Neural cell (in vitro differentiated cells): ENCODE data around the gene QSOX1. TPM values are rescaled to one million over a fixed set of nuclear protein-coding genes. Genes with fewer than 3 reads are reported as not detected.
A peak's percentile ranks its signal among the peaks of the same experiment; 100 is the strongest.

Experiments
- H2AFZ ChIP-seq: fragments of 200-600, 300-800 bp; sonication (generic), shearing (Covaris generic); 2 replicates; pipeline ENCODE4 v1.6.0; 2014; ENCODE audit warnings: low read depth, mild to moderate bottlenecking, antibody characterized with exemption, low read length, moderate library complexity
- H3F3A ChIP-seq: fragments of 200-600 bp; shearing (Covaris generic); 2 replicates; pipeline ENCODE4 v1.6.1; 2016; ENCODE audit warnings: mild to moderate bottlenecking, moderate library complexity, mixed read lengths, antibody characterized with exemption, low read length; ENCODE audit not compliant: insufficient read depth, poor library complexity, severe bottlenecking
- H3K27ac ChIP-seq: fragments of 200-600, 300-800 bp; sonication (generic), shearing (Covaris generic); 2 replicates; pipeline ENCODE4 v1.5.1; 2014; ENCODE audit warnings: mild to moderate bottlenecking, low read length, moderate library complexity
- H3K27me3 ChIP-seq: fragments of 300-800, 200-600 bp; sonication (generic), shearing (Covaris generic); 2 replicates; pipeline ENCODE4 v1.6.0; 2014; ENCODE audit warnings: mild to moderate bottlenecking, low read depth, low read length, moderate library complexity; ENCODE audit not compliant: insufficient read depth
- H3K36me3 ChIP-seq: fragments of 300-800, 200-600 bp; sonication (generic), shearing (Covaris generic); 2 replicates; pipeline ENCODE4 v1.5.1; 2014; ENCODE audit warnings: mild to moderate bottlenecking, antibody characterized with exemption, low read length, moderate library complexity; ENCODE audit not compliant: insufficient read depth
- H3K4me2 ChIP-seq: fragments of 300-800, 200-600 bp; sonication (generic), shearing (Covaris generic); 2 replicates; pipeline ENCODE4 v1.6.0; 2014; ENCODE audit warnings: mild to moderate bottlenecking, low read length
- H3K4me3 ChIP-seq: fragments of 300-800, 200-600 bp; sonication (generic), shearing (Covaris generic); 2 replicates; pipeline ENCODE4 v1.5.1; 2014; ENCODE audit warnings: mild to moderate bottlenecking, low read length, moderate library complexity
- H3K79me2 ChIP-seq: fragments of 200-600 bp; shearing (Covaris generic); replicated peaks from 2 replicates; pipeline ENCODE4 v1.6.0; 2014; ENCODE audit warnings: mild to moderate bottlenecking, low read length, moderate library complexity; ENCODE audit not compliant: insufficient read depth
- H3K9ac ChIP-seq: fragments of 300-800, 200-600 bp; sonication (generic), shearing (Covaris generic); 2 replicates; pipeline ENCODE4 v1.6.1; 2016; ENCODE audit warnings: mild to moderate bottlenecking, low read length, mixed read lengths
- H3K9me2 ChIP-seq: fragments of 200-600 bp; shearing (Covaris generic); 2 replicates; pipeline ENCODE4 v1.6.1; 2016; ENCODE audit warnings: mild to moderate bottlenecking, low read length, mixed read lengths; ENCODE audit not compliant: insufficient read depth
- H3K9me3 ChIP-seq: fragments of 200-600, 300-800 bp; sonication (generic), shearing (Covaris generic); 2 replicates; pipeline ENCODE4 v1.6.1; 2016; ENCODE audit warnings: mild to moderate bottlenecking, mixed run types, low read length, moderate library complexity, mixed read lengths
- H4K20me1 ChIP-seq: fragments of 200-600 bp; shearing (Covaris generic); 2 replicates; pipeline ENCODE4 v1.6.1; 2016; ENCODE audit warnings: mild to moderate bottlenecking, mixed run types; ENCODE audit not compliant: insufficient read depth
- EP300 ChIP-seq: fragments of 450-650 bp; conservative IDR thresholded peaks from 2 replicates; pipeline ENCODE4 v1.6.1; 2014; ENCODE audit warnings: antibody characterized with exemption, mild to moderate bottlenecking, moderate library complexity; ENCODE audit not compliant: poor library complexity, severe bottlenecking
- EZH2 ChIP-seq: fragments of 200-600, 300-800 bp; shearing (Covaris generic), sonication (generic); IDR thresholded peaks from 2 replicates; pipeline ENCODE4 v1.6.1; 2014; ENCODE audit warnings: antibody characterized with exemption, low read length, borderline replicate concordance, mild to moderate bottlenecking; ENCODE audit not compliant: insufficient read depth, poor library complexity, severe bottlenecking
- MXI1 ChIP-seq: fragments of 450-650 bp; conservative IDR thresholded peaks from 2 replicates; pipeline ENCODE4 v1.6.1; 2014; ENCODE audit warnings: antibody characterized with exemption, mild to moderate bottlenecking; ENCODE audit not compliant: poor library complexity, severe bottlenecking
- POLR2AphosphoS5 ChIP-seq: IDR thresholded peaks from 2 replicates; pipeline ENCODE4 v1.6.1; 2012
- RAD21 ChIP-seq: fragments of 450-650 bp; conservative IDR thresholded peaks from 2 replicates; pipeline ENCODE4 v1.6.1; 2014; ENCODE audit warnings: antibody characterized with exemption, mild to moderate bottlenecking, moderate library complexity
- SMC3 ChIP-seq: fragments of 450-650 bp; conservative IDR thresholded peaks from 2 replicates; pipeline ENCODE4 v1.6.1; 2014; ENCODE audit warnings: antibody characterized with exemption, mild to moderate bottlenecking, moderate library complexity; ENCODE audit not compliant: poor library complexity
- TAF1 ChIP-seq: IDR thresholded peaks from 2 replicates; pipeline ENCODE4 v1.6.1; 2012; ENCODE audit warnings: low read depth
- polyA plus RNA-seq: library from polyadenylated mRNA; depleted of rRNA; stranded (reverse); fragments of >200 nt; gene quantifications from 2 replicates; pipeline ENCODE4 v1.2.3, GENCODE V29; 2014
- TF ChIP-seq, protein P1 (sequence below): fragments of 450-650 bp; IDR thresholded peaks from 2 replicates; pipeline ENCODE4 v1.5.1; 2014; ENCODE audit warnings: antibody characterized with exemption, mild to moderate bottlenecking, moderate library complexity; ENCODE audit not compliant: poor library complexity, severe bottlenecking
- TF ChIP-seq, protein P2 (sequence below): IDR thresholded peaks from 2 replicates; pipeline ENCODE4 v1.6.1; 2012; ENCODE audit warnings: borderline replicate concordance

QSOX1 gene
- polyA plus RNA-seq, 1 donor from 2014 or later, result 49.8 TPM

DNA sequence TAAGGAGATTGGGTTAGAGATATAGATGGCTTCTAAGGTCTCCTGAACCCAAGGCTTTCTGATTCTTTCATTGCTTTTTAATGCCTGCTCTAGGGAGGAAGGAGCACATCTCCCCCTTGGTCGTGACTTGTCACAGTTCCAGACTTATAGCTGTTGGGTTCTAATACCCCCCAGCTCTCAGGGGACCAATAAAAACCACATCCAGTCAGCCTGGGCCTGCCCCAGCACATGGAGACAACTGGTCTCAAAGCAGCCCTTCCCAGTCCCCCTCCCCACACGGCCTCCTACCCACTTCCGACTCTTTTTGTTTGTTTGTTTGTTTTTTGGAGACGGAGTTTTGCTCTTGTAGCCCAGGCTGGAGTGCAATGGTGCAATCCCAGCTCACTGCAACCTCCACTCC, 23.3 kb downstream of the QSOX1 start:
- Histone ChIP-seq H3K9me3 (no peaks in the 10 kb centered on the region), H3K4me2 (no peak overlapping the region), H3F3A (no peaks in the 10 kb centered on the region), H2AFZ (no peak overlapping the region), H3K9me2 (no peaks in the 10 kb centered on the region), H3K9ac (no peak overlapping the region), H3K36me3 (no peaks in the 10 kb centered on the region), H3K4me3 (no peak overlapping the region), H3K27me3 (no peaks in the 10 kb centered on the region), H4K20me1 (no peaks in the 10 kb centered on the region), H3K27ac (no peak overlapping the region), H3K79me2 (no peaks in the 10 kb centered on the region)
- TF ChIP-seq MXI1 (no peak), POLR2AphosphoS5 (no peak), EP300 (no peak), EZH2 (no peak), SMC3 (no peak), TAF1 (no peak), RAD21 (no peak)
- TF ChIP-seq, protein P1, sequence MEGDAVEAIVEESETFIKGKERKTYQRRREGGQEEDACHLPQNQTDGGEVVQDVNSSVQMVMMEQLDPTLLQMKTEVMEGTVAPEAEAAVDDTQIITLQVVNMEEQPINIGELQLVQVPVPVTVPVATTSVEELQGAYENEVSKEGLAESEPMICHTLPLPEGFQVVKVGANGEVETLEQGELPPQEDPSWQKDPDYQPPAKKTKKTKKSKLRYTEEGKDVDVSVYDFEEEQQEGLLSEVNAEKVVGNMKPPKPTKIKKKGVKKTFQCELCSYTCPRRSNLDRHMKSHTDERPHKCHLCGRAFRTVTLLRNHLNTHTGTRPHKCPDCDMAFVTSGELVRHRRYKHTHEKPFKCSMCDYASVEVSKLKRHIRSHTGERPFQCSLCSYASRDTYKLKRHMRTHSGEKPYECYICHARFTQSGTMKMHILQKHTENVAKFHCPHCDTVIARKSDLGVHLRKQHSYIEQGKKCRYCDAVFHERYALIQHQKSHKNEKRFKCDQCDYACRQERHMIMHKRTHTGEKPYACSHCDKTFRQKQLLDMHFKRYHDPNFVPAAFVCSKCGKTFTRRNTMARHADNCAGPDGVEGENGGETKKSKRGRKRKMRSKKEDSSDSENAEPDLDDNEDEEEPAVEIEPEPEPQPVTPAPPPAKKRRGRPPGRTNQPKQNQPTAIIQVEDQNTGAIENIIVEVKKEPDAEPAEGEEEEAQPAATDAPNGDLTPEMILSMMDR, result no peak
- TF ChIP-seq, protein P2, sequence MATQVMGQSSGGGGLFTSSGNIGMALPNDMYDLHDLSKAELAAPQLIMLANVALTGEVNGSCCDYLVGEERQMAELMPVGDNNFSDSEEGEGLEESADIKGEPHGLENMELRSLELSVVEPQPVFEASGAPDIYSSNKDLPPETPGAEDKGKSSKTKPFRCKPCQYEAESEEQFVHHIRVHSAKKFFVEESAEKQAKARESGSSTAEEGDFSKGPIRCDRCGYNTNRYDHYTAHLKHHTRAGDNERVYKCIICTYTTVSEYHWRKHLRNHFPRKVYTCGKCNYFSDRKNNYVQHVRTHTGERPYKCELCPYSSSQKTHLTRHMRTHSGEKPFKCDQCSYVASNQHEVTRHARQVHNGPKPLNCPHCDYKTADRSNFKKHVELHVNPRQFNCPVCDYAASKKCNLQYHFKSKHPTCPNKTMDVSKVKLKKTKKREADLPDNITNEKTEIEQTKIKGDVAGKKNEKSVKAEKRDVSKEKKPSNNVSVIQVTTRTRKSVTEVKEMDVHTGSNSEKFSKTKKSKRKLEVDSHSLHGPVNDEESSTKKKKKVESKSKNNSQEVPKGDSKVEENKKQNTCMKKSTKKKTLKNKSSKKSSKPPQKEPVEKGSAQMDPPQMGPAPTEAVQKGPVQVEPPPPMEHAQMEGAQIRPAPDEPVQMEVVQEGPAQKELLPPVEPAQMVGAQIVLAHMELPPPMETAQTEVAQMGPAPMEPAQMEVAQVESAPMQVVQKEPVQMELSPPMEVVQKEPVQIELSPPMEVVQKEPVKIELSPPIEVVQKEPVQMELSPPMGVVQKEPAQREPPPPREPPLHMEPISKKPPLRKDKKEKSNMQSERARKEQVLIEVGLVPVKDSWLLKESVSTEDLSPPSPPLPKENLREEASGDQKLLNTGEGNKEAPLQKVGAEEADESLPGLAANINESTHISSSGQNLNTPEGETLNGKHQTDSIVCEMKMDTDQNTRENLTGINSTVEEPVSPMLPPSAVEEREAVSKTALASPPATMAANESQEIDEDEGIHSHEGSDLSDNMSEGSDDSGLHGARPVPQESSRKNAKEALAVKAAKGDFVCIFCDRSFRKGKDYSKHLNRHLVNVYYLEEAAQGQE, result no peak

DNA sequence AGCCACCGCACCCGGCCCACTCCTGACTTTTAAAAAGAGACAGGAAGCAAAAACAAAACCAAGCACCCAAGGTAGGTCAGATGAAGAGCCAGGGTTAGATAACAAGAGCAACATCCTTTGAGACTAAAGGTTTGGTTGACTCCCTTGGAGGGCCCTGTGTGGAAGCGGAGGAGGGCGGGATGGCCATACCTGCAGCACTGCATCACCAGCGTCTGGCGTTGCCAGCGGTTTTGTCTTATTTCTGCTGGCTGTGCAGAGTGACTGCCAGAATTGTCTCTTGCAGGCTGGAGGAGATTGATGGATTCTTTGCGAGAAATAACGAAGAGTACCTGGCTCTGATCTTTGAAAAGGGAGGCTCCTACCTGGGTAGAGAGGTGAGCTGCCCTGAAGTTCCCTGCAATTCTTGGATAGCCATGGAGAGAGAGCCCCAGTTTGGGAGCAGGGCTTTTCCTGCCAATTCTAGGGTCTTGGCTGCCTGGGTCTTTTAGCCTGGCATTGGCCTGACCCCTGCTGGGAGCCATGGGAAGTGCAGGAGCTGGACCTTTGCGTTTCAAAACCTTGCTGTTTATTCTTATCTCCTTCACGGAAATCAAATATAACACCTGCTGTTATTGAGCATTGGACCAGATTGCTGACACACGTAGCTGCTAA, 24.0 kb downstream of the QSOX1 start:
- Histone ChIP-seq H3F3A (no peaks in the 10 kb centered on the region), H3K36me3 (no peaks in the 10 kb centered on the region), H3K9me2 (no peaks in the 10 kb centered on the region), H3K9me3 (no peaks in the 10 kb centered on the region), H3K4me3 (no peak overlapping the region), H4K20me1 (no peaks in the 10 kb centered on the region), H3K79me2 (no peaks in the 10 kb centered on the region), H3K27me3 (no peaks in the 10 kb centered on the region), H3K27ac (no peak overlapping the region), H3K4me2 (no peak overlapping the region), H2AFZ (no peak overlapping the region), H3K9ac (no peak overlapping the region)
- peak; percentile 84 for TF ChIP-seq RAD21
- peak; percentile 78 for TF ChIP-seq SMC3
- TF ChIP-seq, protein P1, result peak; percentile 83
- TF ChIP-seq EP300, result no peak
